Measurements from ENCODE around the gene RNASEH1.

Gene RNASEH1

DNA sequence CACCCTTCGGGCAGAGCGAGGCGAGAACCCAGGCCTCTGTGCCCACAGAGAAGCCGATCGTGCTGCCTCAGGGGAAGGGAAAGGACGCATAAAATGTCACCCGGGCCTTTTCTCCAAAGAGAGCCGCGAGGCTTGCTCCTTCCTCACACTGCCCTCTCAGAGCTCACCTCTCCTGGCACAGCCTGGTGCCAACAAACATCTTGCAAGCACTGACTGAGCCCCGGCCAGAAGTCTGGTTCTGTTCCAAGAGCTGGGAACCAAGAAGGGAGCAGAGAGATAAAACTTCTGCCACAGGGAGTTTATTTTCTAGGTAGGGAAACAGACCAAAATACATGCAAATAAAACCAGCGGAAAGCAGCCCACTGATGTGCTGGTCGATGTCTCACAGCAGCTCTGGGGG, 25.2 kb downstream of the RNASEH1 start:
- no peak for TF ChIP-seq CTCF (IDR thresholded peaks at IDR 0.05; ENCODE audit: low read depth, low read length, missing control alignments)
- H3K4me3 ChIP-seq (ENCODE audit: low read depth, low read length) = no peak overlapping the region
- DNase-seq (ENCODE audit: low read depth) = no peak

GRCh38 chr2:3529316-3530025, 28.7 kb downstream of the RNASEH1 start:
- no peak for TF ChIP-seq CTCF (IDR thresholded peaks at IDR 0.05; ENCODE audit: low read depth, low read length, missing control alignments)

GRCh38 chr2:3527886-3528785, 30.0 kb downstream of the RNASEH1 start:
- H3K4me3 ChIP-seq (ENCODE audit: low read depth, low read length) = no peak overlapping the region
- no peak for DNase-seq (ENCODE audit: low read depth)
- TF ChIP-seq CTCF (IDR thresholded peaks at IDR 0.05; ENCODE audit: low read depth, low read length, missing control alignments) = no peak

More at GRCh38 chr2:3529316-3530025, 28.7 kb downstream of the RNASEH1 start:
- no peak overlapping the region for H3K4me3 ChIP-seq (ENCODE audit: low read depth, low read length)
- no peak for DNase-seq (ENCODE audit: low read depth)

- no peak for DNase-seq (ENCODE audit: low read depth)
- no peak for TF ChIP-seq CTCF (IDR thresholded peaks at IDR 0.05; ENCODE audit: low read depth, low read length, missing control alignments)
- no peak overlapping the region for H3K4me3 ChIP-seq (ENCODE audit: low read depth, low read length)
These were observed 31.3 kb downstream of the RNASEH1 start for GRCh38 chr2:3526871-3527270.

- TF ChIP-seq CTCF (IDR thresholded peaks at IDR 0.05; ENCODE audit: low read depth, low read length, missing control alignments) = no peak
- H3K4me3 ChIP-seq (ENCODE audit: low read depth, low read length) = no peak overlapping the region
- no peak for DNase-seq (ENCODE audit: low read depth)
These were observed 34.5 kb downstream of the RNASEH1 start for GRCh38 chr2:3523551-3524041.

GRCh38 chr2:3522961-3523421, 35.1 kb downstream of the RNASEH1 start:
- no peak for TF ChIP-seq CTCF (IDR thresholded peaks at IDR 0.05; ENCODE audit: low read depth, low read length, missing control alignments)
- no peak for DNase-seq (ENCODE audit: low read depth)
- no peak overlapping the region for H3K4me3 ChIP-seq (ENCODE audit: low read depth, low read length)

All from GM12864 (cell line).